WTC11 (cell line): ENCODE data around the gene LUC7L. TPM values are rescaled to one million over a fixed set of nuclear protein-coding genes. Genes with fewer than 3 reads are reported as not detected.
"Not testable (repeated sequence)": the region's sequence is repeated elsewhere in the genome, so short reads cannot be mapped to it uniquely, and the experiment has no call there.

Experiments
- ATAC-seq: fragments of 200-7000 bp; cut with Tn5 transposase; 2 replicates; pipeline ENCODE4 v1.10.0; 2021; ENCODE audit warnings: mild to moderate bottlenecking, moderate library complexity
- CTCF ChIA-PET: fragments of 300-600 bp; sonication (Branson Sonifier 250); formaldehyde crosslinking; loops from one replicate; lab custom pipeline; 2021; ENCODE audit warnings: antibody characterized with exemption; lab: Charles Lee
- POLR2A ChIA-PET: fragments of 350-600 bp; sonication (Branson Sonifier 250); formaldehyde crosslinking; loops from one replicate; lab custom pipeline; 2021; ENCODE audit warnings: antibody characterized with exemption; lab: Charles Lee
- DNase-seq: peaks from one replicate; pipeline ENCODE4 v3.0.0; 2021; ENCODE audit warnings: low spot score
- H3K27ac Mint-ChIP-seq: 2 replicates; pipeline ENCODE4 v1.8.0; 2021; ENCODE audit warnings: mixed read lengths
- H3K27me3 Mint-ChIP-seq: 2 replicates; pipeline ENCODE4 v1.8.0; 2021; ENCODE audit warnings: low read depth, mild to moderate bottlenecking, moderate library complexity, mixed read lengths
- H3K36me3 Mint-ChIP-seq: 2 replicates; pipeline ENCODE4 v1.8.0; 2021; ENCODE audit warnings: mixed read lengths
- H3K4me1 Mint-ChIP-seq: 2 replicates; pipeline ENCODE4 v1.8.0; 2022; ENCODE audit warnings: mixed read lengths
- H3K4me3 Mint-ChIP-seq: 2 replicates; pipeline ENCODE4 v1.8.0; 2021; ENCODE audit warnings: mild to moderate bottlenecking, moderate library complexity, mixed read lengths
- H3K9me3 Mint-ChIP-seq: 2 replicates; pipeline ENCODE4 v1.8.0; 2021; ENCODE audit warnings: mixed read lengths
- ATF1 ChIP-seq: sonication (generic); formaldehyde crosslinking; IDR thresholded peaks from 2 replicates; pipeline ENCODE4 v1.8.1; 2023; ENCODE audit warnings: mild to moderate bottlenecking, moderate library complexity, missing genetic modification reagents
- FOXK1 ChIP-seq: sonication (generic); formaldehyde crosslinking; IDR thresholded peaks from 2 replicates; pipeline ENCODE4 v1.8.0; 2022; ENCODE audit warnings: mild to moderate bottlenecking, moderate library complexity, missing genetic modification reagents
- IRF2 ChIP-seq: sonication (generic); formaldehyde crosslinking; IDR thresholded peaks from 2 replicates; pipeline ENCODE4 v1.8.0; 2022; ENCODE audit warnings: low read depth, missing genetic modification reagents, borderline replicate concordance
- NFE2L1 ChIP-seq: sonication (generic); formaldehyde crosslinking; IDR thresholded peaks from 2 replicates; pipeline ENCODE4 v1.8.1; 2023; ENCODE audit warnings: missing genetic modification reagents
- NR3C1 ChIP-seq: sonication (generic); formaldehyde crosslinking; conservative IDR thresholded peaks from 2 replicates; pipeline ENCODE4 v1.8.1; 2023; ENCODE audit warnings: low read depth, mild to moderate bottlenecking, missing genetic modification reagents
- SOX15 ChIP-seq: fragments of 250-450 bp; sonication (Bioruptor Pico); IDR thresholded peaks from 2 replicates; pipeline ENCODE4 v1.9.0; 2021; ENCODE audit warnings: mild to moderate bottlenecking
- TEAD4 ChIP-seq: sonication (generic); formaldehyde crosslinking; IDR thresholded peaks from 2 replicates; pipeline ENCODE4 v1.8.0; 2022; ENCODE audit warnings: mild to moderate bottlenecking, missing genetic modification reagents
- ZBTB21 ChIP-seq: sonication (generic); formaldehyde crosslinking; IDR thresholded peaks from 2 replicates; pipeline ENCODE4 v1.8.1; 2023; ENCODE audit warnings: mild to moderate bottlenecking, missing genetic modification reagents, borderline replicate concordance
- ZNF396 ChIP-seq: fragments of 250-450 bp; sonication (Bioruptor Pico); IDR thresholded peaks from 2 replicates; pipeline ENCODE4 v1.8.0; 2021; ENCODE audit warnings: mild to moderate bottlenecking, moderate library complexity, borderline replicate concordance
- ZNF416 ChIP-seq: fragments of 250-450 bp; sonication (Bioruptor Pico); IDR thresholded peaks from 2 replicates; pipeline ENCODE4 v1.9.0; 2021; ENCODE audit warnings: mild to moderate bottlenecking, inconsistent platforms
- ZNF423 ChIP-seq: fragments of 250-450 bp; sonication (Bioruptor Pico); IDR thresholded peaks from 2 replicates; pipeline ENCODE4 v2.1.2; 2022; ENCODE audit warnings: mild to moderate bottlenecking, moderate library complexity
- total RNA-seq: library from RNA; stranded (reverse); gene quantifications from 3 replicates; pipeline ENCODE4 v1.2.3, GENCODE V29; 2021
- TF ChIP-seq, protein P1 (sequence below): sonication (generic); formaldehyde crosslinking; IDR thresholded peaks from 2 replicates; pipeline ENCODE4 v1.8.0; 2022; ENCODE audit warnings: mild to moderate bottlenecking, missing genetic modification reagents
- TF ChIP-seq, protein P2 (sequence below): sonication (generic); formaldehyde crosslinking; IDR thresholded peaks from 2 replicates; pipeline ENCODE4 v1.8.1; 2022; ENCODE audit warnings: missing genetic modification reagents, borderline replicate concordance
- TF ChIP-seq, protein P3 (sequence below): sonication (generic); formaldehyde crosslinking; IDR thresholded peaks from 2 replicates; pipeline ENCODE4 v1.8.1; 2023; ENCODE audit warnings: mild to moderate bottlenecking, missing genetic modification reagents, moderate library complexity
- TF ChIP-seq, protein P4 (sequence below): fragments of 250-450 bp; sonication (Bioruptor Pico); IDR thresholded peaks from 2 replicates; pipeline ENCODE4 v1.9.0; 2021; ENCODE audit warnings: mild to moderate bottlenecking
- TF ChIP-seq, protein P5 (sequence below): fragments of 200-600 bp; IDR thresholded peaks from 2 replicates; pipeline ENCODE4 v1.8.0; 2022; ENCODE audit warnings: antibody characterized with exemption

LUC7L gene
- total RNA-seq, 1 experiment from 2014 or later, result 111 TPM

DNA sequence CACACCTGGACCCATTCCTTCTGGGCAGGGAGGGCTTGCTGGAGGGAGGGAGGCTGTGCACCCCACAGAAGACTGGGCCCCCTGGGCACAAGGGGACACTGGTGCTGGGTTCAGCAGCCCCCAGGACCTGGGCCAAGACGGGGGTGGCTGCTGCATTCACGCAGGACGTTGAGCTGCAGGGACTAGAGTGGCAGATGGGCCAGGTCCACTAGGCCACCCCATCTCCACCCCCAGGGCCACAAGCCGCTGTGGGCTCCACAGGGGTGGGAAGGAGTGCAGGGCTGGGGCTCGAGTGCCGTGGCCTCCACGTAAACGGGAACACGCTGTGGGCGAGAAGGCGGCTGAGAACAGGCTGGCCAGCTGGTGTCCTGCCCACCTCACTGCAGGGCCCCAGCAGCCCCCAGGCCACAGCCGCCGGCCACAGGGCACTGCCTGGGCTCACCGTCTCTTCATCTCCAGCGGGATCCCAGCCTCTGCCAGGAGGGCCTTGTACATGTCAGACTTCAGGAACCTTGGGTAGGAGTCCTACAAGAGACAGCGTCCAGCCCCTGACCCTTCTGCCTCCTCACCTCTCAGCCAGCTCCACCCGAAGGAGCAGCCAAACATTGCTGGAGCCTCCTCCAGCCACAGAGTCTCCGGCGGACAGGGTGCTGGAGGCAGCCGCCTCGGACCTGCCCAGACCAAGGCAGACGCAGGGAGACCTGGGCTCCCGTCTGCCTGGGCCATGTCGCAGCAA, 40.0 kb upstream of the LUC7L start:
- POLR2A ChIA-PET, result no interaction called here
- ATAC-seq, result no peak
- CTCF ChIA-PET, result interaction anchor here (0.6 to 1.5 kb wide), 3 partner anchors 84 to 162 kb away, joined by 3 to 7 read pairs (median 3); no protein-coding TSS in a partner anchor
- Mint-ChIP-seq H3K36me3 (no peaks in the 10 kb centered on the region), H3K4me3 (no peak overlapping the region), H3K4me1 (no peaks in the 10 kb centered on the region), H3K27me3 (peaks cover 6% of the 10 kb centered on the region), H3K27ac (no peak overlapping the region), H3K9me3 (no peaks in the 10 kb centered on the region)
- TF ChIP-seq, protein P1, sequence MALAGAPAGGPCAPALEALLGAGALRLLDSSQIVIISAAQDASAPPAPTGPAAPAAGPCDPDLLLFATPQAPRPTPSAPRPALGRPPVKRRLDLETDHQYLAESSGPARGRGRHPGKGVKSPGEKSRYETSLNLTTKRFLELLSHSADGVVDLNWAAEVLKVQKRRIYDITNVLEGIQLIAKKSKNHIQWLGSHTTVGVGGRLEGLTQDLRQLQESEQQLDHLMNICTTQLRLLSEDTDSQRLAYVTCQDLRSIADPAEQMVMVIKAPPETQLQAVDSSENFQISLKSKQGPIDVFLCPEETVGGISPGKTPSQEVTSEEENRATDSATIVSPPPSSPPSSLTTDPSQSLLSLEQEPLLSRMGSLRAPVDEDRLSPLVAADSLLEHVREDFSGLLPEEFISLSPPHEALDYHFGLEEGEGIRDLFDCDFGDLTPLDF, result no peak
- TF ChIP-seq TEAD4, result no peak
- no peak for TF ChIP-seq ZNF416 (CRISPR knock-in tag)
- TF ChIP-seq SOX15 (CRISPR knock-in tag), result no peak
- TF ChIP-seq, protein P2, sequence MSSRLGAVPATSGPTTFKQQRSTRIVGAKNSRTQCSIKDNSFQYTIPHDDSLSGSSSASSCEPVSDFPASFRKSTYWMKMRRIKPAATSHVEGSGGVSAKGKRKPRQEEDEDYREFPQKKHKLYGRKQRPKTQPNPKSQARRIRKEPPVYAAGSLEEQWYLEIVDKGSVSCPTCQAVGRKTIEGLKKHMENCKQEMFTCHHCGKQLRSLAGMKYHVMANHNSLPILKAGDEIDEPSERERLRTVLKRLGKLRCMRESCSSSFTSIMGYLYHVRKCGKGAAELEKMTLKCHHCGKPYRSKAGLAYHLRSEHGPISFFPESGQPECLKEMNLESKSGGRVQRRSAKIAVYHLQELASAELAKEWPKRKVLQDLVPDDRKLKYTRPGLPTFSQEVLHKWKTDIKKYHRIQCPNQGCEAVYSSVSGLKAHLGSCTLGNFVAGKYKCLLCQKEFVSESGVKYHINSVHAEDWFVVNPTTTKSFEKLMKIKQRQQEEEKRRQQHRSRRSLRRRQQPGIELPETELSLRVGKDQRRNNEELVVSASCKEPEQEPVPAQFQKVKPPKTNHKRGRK (CRISPR knock-in tag), result no peak
- TF ChIP-seq NFE2L1 (CRISPR knock-in tag), result no peak
- TF ChIP-seq IRF2 (CRISPR knock-in tag), result no peak
- no peak for TF ChIP-seq NR3C1 (CRISPR knock-in tag)
- TF ChIP-seq ATF1 (CRISPR knock-in tag), result no peak
- no peak for TF ChIP-seq FOXK1 (CRISPR knock-in tag)
- TF ChIP-seq ZBTB21, result no peak
- DNase-seq, result no peak

DNA sequence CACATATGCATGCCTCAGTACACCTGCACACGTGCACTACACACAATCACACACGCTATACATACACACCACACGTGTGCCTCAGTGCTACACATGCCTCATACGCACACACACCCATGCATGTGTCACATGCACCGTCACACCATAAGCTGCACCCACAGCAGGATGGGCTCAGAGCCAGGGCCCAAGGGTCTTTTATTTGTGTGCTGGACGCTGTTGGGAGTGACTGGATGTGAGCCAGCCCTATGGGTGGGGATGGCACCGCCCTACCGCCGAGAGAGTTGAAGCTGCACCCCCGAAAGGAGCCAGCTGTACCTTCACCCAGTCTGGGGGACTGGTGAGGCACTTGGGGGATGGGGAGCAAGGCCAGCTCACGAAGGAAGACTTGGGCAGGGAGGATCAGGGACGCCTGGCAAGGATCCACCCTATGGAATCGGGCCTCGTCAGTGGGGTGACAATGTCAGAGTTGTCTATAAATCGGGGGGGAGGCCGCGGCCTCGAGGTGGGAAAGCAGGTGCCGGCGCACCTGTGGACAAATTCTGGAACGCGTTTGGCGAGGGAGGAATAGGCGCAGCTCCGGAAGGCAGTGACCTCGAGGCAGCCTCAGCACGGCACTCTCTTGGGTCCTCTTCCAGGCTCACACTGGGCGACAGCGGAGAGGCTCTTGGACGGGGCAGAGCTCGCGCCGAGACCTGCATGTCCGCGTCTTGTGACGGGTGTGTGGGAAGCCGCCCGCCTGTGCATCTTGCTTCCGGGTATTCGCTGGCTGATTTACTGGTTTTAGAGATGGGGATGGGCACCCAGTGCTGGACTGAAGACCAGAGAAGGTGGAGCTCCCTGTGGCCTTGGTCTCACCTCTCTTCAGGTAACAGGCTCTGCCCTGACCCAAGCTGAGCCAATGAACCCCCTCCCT, 39.1 kb upstream of the LUC7L start:
- no peaks in the 10 kb centered on the region for H3K4me1 Mint-ChIP-seq
- TF ChIP-seq ZBTB21, result no peak
- no peak for TF ChIP-seq ZNF396 (CRISPR knock-in tag)
- TF ChIP-seq, protein P3, sequence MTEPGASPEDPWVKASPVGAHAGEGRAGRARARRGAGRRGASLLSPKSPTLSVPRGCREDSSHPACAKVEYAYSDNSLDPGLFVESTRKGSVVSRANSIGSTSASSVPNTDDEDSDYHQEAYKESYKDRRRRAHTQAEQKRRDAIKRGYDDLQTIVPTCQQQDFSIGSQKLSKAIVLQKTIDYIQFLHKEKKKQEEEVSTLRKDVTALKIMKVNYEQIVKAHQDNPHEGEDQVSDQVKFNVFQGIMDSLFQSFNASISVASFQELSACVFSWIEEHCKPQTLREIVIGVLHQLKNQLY (CRISPR knock-in tag), result no peak
- TF ChIP-seq, protein P4, sequence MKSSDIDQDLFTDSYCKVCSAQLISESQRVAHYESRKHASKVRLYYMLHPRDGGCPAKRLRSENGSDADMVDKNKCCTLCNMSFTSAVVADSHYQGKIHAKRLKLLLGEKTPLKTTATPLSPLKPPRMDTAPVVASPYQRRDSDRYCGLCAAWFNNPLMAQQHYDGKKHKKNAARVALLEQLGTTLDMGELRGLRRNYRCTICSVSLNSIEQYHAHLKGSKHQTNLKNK (CRISPR knock-in tag), result no peak
- TF ChIP-seq, protein P5, sequence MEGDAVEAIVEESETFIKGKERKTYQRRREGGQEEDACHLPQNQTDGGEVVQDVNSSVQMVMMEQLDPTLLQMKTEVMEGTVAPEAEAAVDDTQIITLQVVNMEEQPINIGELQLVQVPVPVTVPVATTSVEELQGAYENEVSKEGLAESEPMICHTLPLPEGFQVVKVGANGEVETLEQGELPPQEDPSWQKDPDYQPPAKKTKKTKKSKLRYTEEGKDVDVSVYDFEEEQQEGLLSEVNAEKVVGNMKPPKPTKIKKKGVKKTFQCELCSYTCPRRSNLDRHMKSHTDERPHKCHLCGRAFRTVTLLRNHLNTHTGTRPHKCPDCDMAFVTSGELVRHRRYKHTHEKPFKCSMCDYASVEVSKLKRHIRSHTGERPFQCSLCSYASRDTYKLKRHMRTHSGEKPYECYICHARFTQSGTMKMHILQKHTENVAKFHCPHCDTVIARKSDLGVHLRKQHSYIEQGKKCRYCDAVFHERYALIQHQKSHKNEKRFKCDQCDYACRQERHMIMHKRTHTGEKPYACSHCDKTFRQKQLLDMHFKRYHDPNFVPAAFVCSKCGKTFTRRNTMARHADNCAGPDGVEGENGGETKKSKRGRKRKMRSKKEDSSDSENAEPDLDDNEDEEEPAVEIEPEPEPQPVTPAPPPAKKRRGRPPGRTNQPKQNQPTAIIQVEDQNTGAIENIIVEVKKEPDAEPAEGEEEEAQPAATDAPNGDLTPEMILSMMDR, result no peak
- TF ChIP-seq ZNF423 (CRISPR knock-in tag), result no peak
- ChIA-PET CTCF (interaction anchor here (0.6 to 1.5 kb wide), 4 partner anchors 85 to 162 kb away, joined by 3 to 7 read pairs (median 4); no protein-coding TSS in a partner anchor), POLR2A (interaction anchor here (0.6 kb wide), 1 partner anchor 48 kb away, joined by 5 read pairs; no protein-coding TSS in a partner anchor)
- peaks cover 3% of the 10 kb centered on the region; the same call in 1 of the 2 replicates for H3K27me3 Mint-ChIP-seq
- H3K9me3 Mint-ChIP-seq, result no peaks in the 10 kb centered on the region
- no peak overlapping the region for H3K4me3 Mint-ChIP-seq
- DNase-seq, result no peak
- ATAC-seq, result no peak
- peak overlapping the region; percentile 72; the same call in 1 of the 2 replicates for H3K27ac Mint-ChIP-seq
- H3K36me3 Mint-ChIP-seq, result no peaks in the 10 kb centered on the region

DNA sequence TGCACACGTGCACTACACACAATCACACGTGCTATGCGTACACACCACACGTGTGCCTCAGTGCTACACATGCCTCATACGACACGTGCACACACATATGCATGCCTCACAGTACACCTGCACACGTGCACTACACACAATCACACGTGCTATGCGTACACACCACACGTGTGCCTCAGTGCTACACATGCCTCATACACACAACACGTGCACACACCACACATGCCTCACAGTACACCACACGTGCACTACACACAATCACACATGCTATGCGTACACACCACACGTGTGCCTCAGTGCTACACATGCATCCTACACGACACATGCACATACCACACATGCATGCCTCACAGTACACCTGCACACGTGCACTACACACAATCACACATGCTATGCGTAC, 38.3 kb upstream of the LUC7L start:
- POLR2A ChIA-PET, H3K27me3 Mint-ChIP-seq, H3K4me1 Mint-ChIP-seq, H3K4me3 Mint-ChIP-seq, CTCF ChIA-PET, DNase-seq, H3K9me3 Mint-ChIP-seq, H3K36me3 Mint-ChIP-seq, ATAC-seq: not testable (repeated sequence)
- H3K27ac Mint-ChIP-seq, result peak overlapping the region; percentile 72
